HepG2 (cell line): ENCODE data around the gene NME4. TPM values are rescaled to one million over a fixed set of nuclear protein-coding genes. Genes with fewer than 3 reads are reported as not detected.

Source experiments
- AGO2 ChIP-seq: fragments of 200-400 bp; formaldehyde crosslinking; optimal IDR thresholded peaks from 2 replicates; pipeline ENCODE3; 2017; ENCODE audit warnings: mild to moderate bottlenecking, low read depth, low read length, moderate library complexity
- E2F5 ChIP-seq: sonication (generic); formaldehyde crosslinking; conservative IDR thresholded peaks from 2 replicates; pipeline ENCODE4 v1.4.0; 2020; ENCODE audit warnings: missing genetic modification reagents
- HOXD1 ChIP-seq: sonication (generic); formaldehyde crosslinking; IDR thresholded peaks from 2 replicates; pipeline ENCODE4 v1.5.0; 2020; ENCODE audit warnings: missing genetic modification reagents
- KDM1A ChIP-seq: IDR thresholded peaks from 2 replicates; pipeline ENCODE4 v1.6.1; 2016; ENCODE audit warnings: missing compliant biosample characterization
- KMT2B ChIP-seq: IDR thresholded peaks from 2 replicates; pipeline ENCODE4 v1.6.1; 2016; ENCODE audit warnings: missing genetic modification reagents, missing compliant biosample characterization
- MXD1 ChIP-seq: sonication (generic); formaldehyde crosslinking; IDR thresholded peaks from 2 replicates; pipeline ENCODE4 v1.4.0; 2020; ENCODE audit warnings: mild to moderate bottlenecking, missing genetic modification reagents
- SNAPC4 ChIP-seq: sonication (generic); formaldehyde crosslinking; IDR thresholded peaks from 2 replicates; pipeline ENCODE4 v1.4.0; 2020; ENCODE audit warnings: mild to moderate bottlenecking, missing genetic modification reagents
- SPEN ChIP-seq: sonication (generic); formaldehyde crosslinking; IDR thresholded peaks from 2 replicates; pipeline ENCODE4 v1.5.1; 2020; ENCODE audit warnings: low read depth, mild to moderate bottlenecking, missing genetic modification reagents
- ZFAT ChIP-seq: sonication (generic); formaldehyde crosslinking; conservative IDR thresholded peaks from 2 replicates; pipeline ENCODE4 v1.8.1; 2023; ENCODE audit warnings: missing genetic modification reagents, inconsistent platforms
- ZNF317 ChIP-seq: sonication (generic); formaldehyde crosslinking; IDR thresholded peaks from 2 replicates; pipeline ENCODE4 v1.5.0; 2020; ENCODE audit warnings: mild to moderate bottlenecking, missing genetic modification reagents
- ZNF563 ChIP-seq: sonication (generic); formaldehyde crosslinking; IDR thresholded peaks from 2 replicates; pipeline ENCODE4 v1.8.0; 2022; ENCODE audit warnings: mild to moderate bottlenecking, moderate library complexity, missing genetic modification reagents
- ZNF687 ChIP-seq: sonication (generic); formaldehyde crosslinking; IDR thresholded peaks from 2 replicates; pipeline ENCODE4 v1.5.1; 2020; ENCODE audit warnings: mild to moderate bottlenecking, missing genetic modification reagents, moderate library complexity
- ZNF704 ChIP-seq: sonication (generic); formaldehyde crosslinking; IDR thresholded peaks from 2 replicates; pipeline ENCODE4 v1.8.1; 2023; ENCODE audit warnings: mild to moderate bottlenecking, inconsistent platforms, moderate library complexity, missing genetic modification reagents, borderline replicate concordance
- ZNF770 ChIP-seq: sonication (generic); formaldehyde crosslinking; IDR thresholded peaks from 2 replicates; pipeline ENCODE4 v1.5.0; 2020; ENCODE audit warnings: mild to moderate bottlenecking, missing genetic modification reagents
- polyA plus RNA-seq, 8 experiments: library from polyadenylated mRNA; depleted of rRNA in 3 of 8; stranded (reverse) in 7 of 8; unstranded in 1 of 8; fragments of >200 nt; fragmentation: Illumina TruSeq in 4 of 8; extraction: Trizol in 4 of 8; gene quantifications; 2 replicates each; pipeline versions ENCODE4 v1.2.1 to v1.2.3, GENCODE V29; 2011 to 2016; ENCODE audit warnings: low read depth in 4 of 8, missing spikeins in 1 of 8, mixed read lengths in 1 of 8; ENCODE audit not compliant: insufficient read depth in 1 of 8
- total RNA-seq, 5 experiments: library from RNA; depleted of rRNA; stranded (reverse); fragments of >200 nt; fragmentation: Illumina TruSeq; extraction: Trizol; gene quantifications; 2 replicates each; pipeline ENCODE4 v1.2.3, GENCODE V29; 2016; ENCODE audit warnings: low read depth in 1 of 5

NME4 gene
- total and polyA plus RNA-seq, 2 of the 13 experiments (the other 11 are each of a cell fraction or from before 2014, with no cell fraction given): 121 to 263 TPM

- 0 out of 2 replicates have a peak, but pooled peaks have one; percentile 58 for TF ChIP-seq SNAPC4 (CRISPR knock-in tag)
- TF ChIP-seq ZNF687 (CRISPR knock-in tag): peak; percentile 96
- peak; percentile 77; the same call in 1 of the 2 replicates for TF ChIP-seq MXD1 (CRISPR knock-in tag)
- TF ChIP-seq ZNF563: peak; percentile 59
- peak; percentile 50 for TF ChIP-seq AGO2
- TF ChIP-seq ZNF317 (CRISPR knock-in tag): peak; percentile 64; the same call in 1 of the 2 replicates
- no peak for TF ChIP-seq KDM1A (CRISPR knock-in tag)
- TF ChIP-seq HOXD1 (CRISPR knock-in tag): peak; percentile 86
- TF ChIP-seq KMT2B (CRISPR knock-in tag): peak; percentile 67
- TF ChIP-seq SPEN: peak; percentile 25; the same call in 1 of the 2 replicates
- 0 out of 2 replicates have a peak, but pooled peaks have one; percentile 12 for TF ChIP-seq E2F5 (CRISPR knock-in tag)
- peak; percentile 77; the same call in 1 of the 2 replicates for TF ChIP-seq ZNF704 (CRISPR knock-in tag)
- peak; percentile 66 for TF ChIP-seq ZNF770 (CRISPR knock-in tag)
- 0 out of 2 replicates have a peak, but pooled peaks have one; percentile 73 for TF ChIP-seq ZFAT
These were observed 28.2 kb downstream of the NME4 start, which contains the start of gene RAB11FIP3 (continued) for GRCh38 chr16:425082-425718.
